IMR-90 (cell line): ENCODE measurements around the gene EXOC4. TPM values are rescaled to one million over a fixed set of nuclear protein-coding genes. Genes with fewer than 3 reads are reported as not detected.

Experiments used
- ATAC-seq: fragments of 200-7000 bp; cut with Tn5 transposase; 2 replicates; pipeline ENCODE4 v1.9.1; 2020; ENCODE audit warnings: low read depth, mild to moderate bottlenecking, moderate library complexity
- BruUV-seq: library from RNA; stranded (reverse); fragments of 400-500 nt; replicated peaks from 2 replicates; lab custom pipeline; 2021; lab: Mats Ljungman, UMichigan
- CTCF ChIA-PET: fragments of 300-600 bp; formaldehyde crosslinking; extraction: SDS; loops from one replicate; lab custom pipeline; 2021; ENCODE audit warnings: antibody characterized with exemption; lab: Yijun Ruan, JAX
- POLR2A ChIA-PET: fragments of 300-600 bp; sonication (Branson Sonifier 250); formaldehyde crosslinking; loops from one replicate; lab custom pipeline; 2022; ENCODE audit warnings: antibody characterized with exemption; ENCODE audit not compliant: unreplicated experiment; lab: Charles Lee
- DNase-seq: peaks from one replicate; pipeline ENCODE4 v3.0.0; 2013
- H2AFZ ChIP-seq: replicated peaks from 2 replicates; pipeline ENCODE3; 2013; ENCODE audit warnings: low read length, mild to moderate bottlenecking; ENCODE audit not compliant: poor library complexity
- H2AK5ac ChIP-seq: 2 replicates; pipeline ENCODE4 v1.6.1; 2013; ENCODE audit warnings: low read depth, low read length, inconsistent platforms
- H2AK9ac ChIP-seq: replicated peaks from 2 replicates; pipeline ENCODE3; 2013; ENCODE audit warnings: mild to moderate bottlenecking, low read depth, low read length, moderate library complexity; ENCODE audit not compliant: poor library complexity
- H2BK120ac ChIP-seq: 2 replicates; pipeline ENCODE4 v1.6.1; 2013; ENCODE audit warnings: low read depth, low read length, inconsistent platforms
- H2BK15ac ChIP-seq: 3 replicates; pipeline ENCODE4 v1.6.1; 2013; ENCODE audit warnings: low read depth, low read length, inconsistent platforms
- H2BK20ac ChIP-seq: 2 replicates; pipeline ENCODE4 v1.6.1; 2013; ENCODE audit warnings: low read depth, mild to moderate bottlenecking, inconsistent platforms, low read length, moderate library complexity
- H2BK5ac ChIP-seq: 2 replicates; pipeline ENCODE4 v1.6.1; 2013; ENCODE audit warnings: mild to moderate bottlenecking, low read depth, low read length, inconsistent platforms; ENCODE audit not compliant: poor library complexity, severe bottlenecking
- H3K14ac ChIP-seq: replicated peaks from 2 replicates; pipeline ENCODE4 v1.6.1; 2013; ENCODE audit warnings: low read depth, low read length, inconsistent platforms
- H3K18ac ChIP-seq: 2 replicates; pipeline ENCODE4 v1.6.1; 2013; ENCODE audit warnings: low read depth, low read length, control low read depth
- H3K23ac ChIP-seq: 2 replicates; pipeline ENCODE4 v1.6.1; 2013; ENCODE audit warnings: low read depth, low read length, inconsistent platforms
- H3K27ac ChIP-seq: 2 replicates; pipeline ENCODE4 v1.5.1; 2013; ENCODE audit warnings: mild to moderate bottlenecking, control low read depth, low read length; ENCODE audit not compliant: insufficient read depth
- H3K27me3 ChIP-seq: 2 replicates; pipeline ENCODE4 v1.6.1; 2013; ENCODE audit warnings: low read length; ENCODE audit not compliant: control insufficient read depth, insufficient read depth
- H3K36me3 ChIP-seq: 2 replicates; pipeline ENCODE4 v1.6.1; 2013; ENCODE audit warnings: low read length, mixed read lengths; ENCODE audit not compliant: control insufficient read depth, insufficient read depth
- H3K4ac ChIP-seq: 2 replicates; pipeline ENCODE4 v1.6.1; 2013; ENCODE audit warnings: low read depth, low read length, inconsistent platforms
- H3K4me1 ChIP-seq: 2 replicates; pipeline ENCODE4 v1.6.1; 2013; ENCODE audit warnings: low read length, mixed read lengths; ENCODE audit not compliant: control insufficient read depth, insufficient read depth
- H3K4me2 ChIP-seq: 2 replicates; pipeline ENCODE4 v1.6.1; 2013; ENCODE audit warnings: low read depth, mild to moderate bottlenecking, control low read depth, low read length, moderate library complexity
- H3K4me3 ChIP-seq: 2 replicates; pipeline ENCODE4 v1.5.1; 2013; ENCODE audit warnings: low read depth, mild to moderate bottlenecking, control low read depth, low read length, moderate library complexity; ENCODE audit not compliant: insufficient read depth
- H3K56ac ChIP-seq: 2 replicates; pipeline ENCODE4 v1.6.1; 2013; ENCODE audit warnings: low read length, inconsistent platforms; ENCODE audit not compliant: insufficient read depth; ENCODE audit errors: extremely low read depth
- H3K79me1 ChIP-seq, 2 experiments: 2 replicates each; pipeline ENCODE4 v1.6.1; 2013; ENCODE audit warnings: low read length in 2 of 2, inconsistent platforms in 1 of 2, low read depth in 1 of 2
- H3K9ac ChIP-seq: 2 replicates; pipeline ENCODE4 v1.6.1; 2013; ENCODE audit warnings: low read depth, low read length, control low read depth
- H3K9me1 ChIP-seq: 2 replicates; pipeline ENCODE4 v1.6.1; 2013; ENCODE audit warnings: low read length, inconsistent platforms; ENCODE audit not compliant: insufficient read depth
- H3K9me3 ChIP-seq: 2 replicates; pipeline ENCODE4 v1.6.1; 2013; ENCODE audit warnings: low read length; ENCODE audit not compliant: control insufficient read depth, insufficient read depth
- H4K20me1 ChIP-seq: 2 replicates; pipeline ENCODE4 v1.6.1; 2013; ENCODE audit warnings: low read length, inconsistent platforms; ENCODE audit not compliant: insufficient read depth
- H4K5ac ChIP-seq: 2 replicates; pipeline ENCODE4 v1.6.1; 2013; ENCODE audit warnings: mild to moderate bottlenecking, low read depth, low read length, control low read depth
- H4K8ac ChIP-seq, 2 experiments: 2 replicates each; pipeline ENCODE4 v1.6.1; 2013; ENCODE audit warnings: low read depth in 2 of 2, low read length in 2 of 2, control low read depth in 1 of 2, inconsistent platforms in 1 of 2
- H4K91ac ChIP-seq: 2 replicates; pipeline ENCODE4 v1.6.1; 2013; ENCODE audit warnings: low read depth, low read length, inconsistent platforms; ENCODE audit not compliant: insufficient read depth
- CEBPB ChIP-seq: IDR thresholded peaks from 2 replicates; pipeline ENCODE4 v1.6.1; 2012; ENCODE audit warnings: low read depth, low read length, improper control_type of control experiment
- CHD1 ChIP-seq: IDR thresholded peaks from 2 replicates; pipeline ENCODE4 v1.6.1; 2012; ENCODE audit warnings: low read depth, low read length, improper control_type of control experiment
- FOS ChIP-seq: fragments of 150-350 bp; IDR thresholded peaks from 2 replicates; pipeline ENCODE4 v1.6.1; 2016; ENCODE audit warnings: low read depth, low read length
- NFE2L2 ChIP-seq: fragments of 150-350 bp; IDR thresholded peaks from 2 replicates; pipeline ENCODE4 v1.6.1; 2016; ENCODE audit warnings: low read depth, mild to moderate bottlenecking, low read length
- POLR2A ChIP-seq: IDR thresholded peaks from 2 replicates; pipeline ENCODE4 v1.6.1; 2012; ENCODE audit warnings: mild to moderate bottlenecking, low read depth, low read length
- RAD21 ChIP-seq: IDR thresholded peaks from 2 replicates; pipeline ENCODE4 v1.6.1; 2012; ENCODE audit warnings: low read length, improper control_type of control experiment
- RCOR1 ChIP-seq: IDR thresholded peaks from 2 replicates; pipeline ENCODE4 v1.6.1; 2012; ENCODE audit warnings: mild to moderate bottlenecking, low read length, improper control_type of control experiment; ENCODE audit not compliant: insufficient replicate concordance
- SMC3 ChIP-seq: fragments of 150-350 bp; IDR thresholded peaks from 2 replicates; pipeline ENCODE4 v1.6.1; 2016; ENCODE audit warnings: low read depth, mild to moderate bottlenecking, antibody characterized with exemption, low read length, moderate library complexity
- WGBS, 2 experiments: methylation state at CpG; one replicate each; pipeline versions ENCODE4 v1.1.5 to v1.1.7; 2013; ENCODE audit warnings: missing lambda C conversion rate in 2 of 2; ENCODE audit not compliant: insufficient read length in 1 of 2; ENCODE audit errors: extremely low coverage in 2 of 2; 5-methylcytosine and 5-hydroxymethylcytosine counted together
- dilution Hi-C: fragments of 300-500 bp; cut with HindIII; formaldehyde crosslinking; loops from one replicate; pipeline ENCODE4 v1.14.3; 2018; ENCODE audit warnings: low sequenced_read_pairs; ENCODE audit not compliant: unreplicated experiment
- in situ Hi-C: fragments of 300-500 bp; cut with MboI; formaldehyde crosslinking; loops from 3 replicates; pipeline ENCODE4 v1.14.3; 2019; ENCODE audit warnings: low sequenced_read_pairs, inconsistent platforms, mixed read lengths
- intact Hi-C: fragments of 100-400 bp; cut with micrococcal nuclease; formaldehyde crosslinking; loops from 2 replicates; pipeline ENCODE4 v1.10.0; 2022
- polyA plus RNA-seq, 3 experiments: library from polyadenylated mRNA; depleted of rRNA; stranded (reverse); fragments of >200 nt; gene quantifications; 2 replicates each; pipeline ENCODE4 v1.2.3, GENCODE V29; 2012; ENCODE audit warnings: low replicate concordance in 1 of 3
- total RNA-seq: library from RNA; depleted of rRNA; stranded (reverse); fragments of >200 nt; gene quantifications from 2 replicates; pipeline ENCODE4 v1.2.3, GENCODE V29; 2012
- TF ChIP-seq, protein P1 (sequence below): fragments of 150-350 bp; IDR thresholded peaks from 2 replicates; pipeline ENCODE4 v1.6.1; 2016; ENCODE audit warnings: low read depth, mild to moderate bottlenecking, low read length, moderate library complexity, borderline replicate concordance

Gene EXOC4
- total and polyA plus RNA-seq, 2 of the 4 experiments (the other 2 are of a cell fraction), result 25.4 to 94.6 TPM

DNA sequence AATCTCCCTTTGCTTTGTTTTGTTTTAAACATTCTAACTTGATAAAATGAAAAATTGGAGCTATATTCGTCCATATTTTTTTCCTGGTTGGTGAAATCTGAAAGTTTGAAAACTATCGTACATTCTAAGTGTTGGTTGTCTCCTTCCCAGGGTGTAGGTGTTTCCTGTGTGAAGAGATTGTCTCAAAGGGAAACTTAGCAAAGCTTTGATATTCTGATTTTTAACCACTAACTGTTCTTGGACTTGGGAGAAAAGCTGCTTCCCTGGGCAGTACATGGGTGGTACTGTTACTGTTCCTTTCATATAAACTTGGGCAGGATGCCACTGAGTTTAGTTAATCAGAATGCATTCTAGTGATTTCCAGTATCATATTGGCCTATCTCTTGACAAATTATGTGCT lies 620.8 kb downstream of the EXOC4 start:
- Histone ChIP-seq H4K8ac (no peak overlapping the region), H3K36me3 (no peaks in the 10 kb centered on the region), H3K27me3 (no peaks in the 10 kb centered on the region), H2BK120ac (no peak overlapping the region), H4K91ac (no peak overlapping the region), H2AFZ (no peak overlapping the region), H3K23ac (no peak overlapping the region), H4K20me1 (no peaks in the 10 kb centered on the region), H2BK20ac (no peak overlapping the region), H3K4me2 (no peak overlapping the region), H2AK5ac (no peak overlapping the region), H3K56ac (no peak overlapping the region), H3K27ac (no peak overlapping the region), H2AK9ac (no peak overlapping the region), H3K9me3 (no peaks in the 10 kb centered on the region), H3K9ac (no peak overlapping the region), H3K79me1 (peaks cover 0 to 3% of the 10 kb centered on the region in 2 experiments; a peak in 1 of 4 replicates), H3K18ac (no peak overlapping the region), H3K4me1 (no peaks in the 10 kb centered on the region), H2BK15ac (no peak overlapping the region), H3K4ac (no peak overlapping the region), H4K5ac (no peak overlapping the region), H3K4me3 (no peak overlapping the region), H3K9me1 (no peaks in the 10 kb centered on the region), H2BK5ac (no peak overlapping the region), H3K14ac (no peak overlapping the region)
- ATAC-seq (peak; percentile 37; the same call in 1 of the 2 replicates), DNase-seq (peak; percentile 34)
- dilution Hi-C loops (no loop called here), in situ Hi-C loops (no loop called here), intact Hi-C loops (no loop called here)
- BruUV-seq, result no TSS peak
- TF ChIP-seq CHD1 (no peak), CEBPB (no peak), SMC3 (no peak), RAD21 (no peak), RCOR1 (no peak), POLR2A (no peak), FOS (no peak), NFE2L2 (no peak)
- TF ChIP-seq, protein P1, sequence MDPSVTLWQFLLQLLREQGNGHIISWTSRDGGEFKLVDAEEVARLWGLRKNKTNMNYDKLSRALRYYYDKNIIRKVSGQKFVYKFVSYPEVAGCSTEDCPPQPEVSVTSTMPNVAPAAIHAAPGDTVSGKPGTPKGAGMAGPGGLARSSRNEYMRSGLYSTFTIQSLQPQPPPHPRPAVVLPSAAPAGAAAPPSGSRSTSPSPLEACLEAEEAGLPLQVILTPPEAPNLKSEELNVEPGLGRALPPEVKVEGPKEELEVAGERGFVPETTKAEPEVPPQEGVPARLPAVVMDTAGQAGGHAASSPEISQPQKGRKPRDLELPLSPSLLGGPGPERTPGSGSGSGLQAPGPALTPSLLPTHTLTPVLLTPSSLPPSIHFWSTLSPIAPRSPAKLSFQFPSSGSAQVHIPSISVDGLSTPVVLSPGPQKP, result no peak
- WGBS, 2 experiments, result no CpG with 5 or more reads among the region's 2 CpGs
- ChIA-PET CTCF (no interaction called here), POLR2A (no interaction called here)
